ENCODE data around the gene CELF4. TPM values are rescaled to one million over a fixed set of nuclear protein-coding genes. Genes with fewer than 3 reads are reported as not detected.

Gene CELF4
- total RNA-seq, 3 donors from 2014 or later (not counting 1 experiment from before 2014, with no cell fraction given) = not detected

DNA sequence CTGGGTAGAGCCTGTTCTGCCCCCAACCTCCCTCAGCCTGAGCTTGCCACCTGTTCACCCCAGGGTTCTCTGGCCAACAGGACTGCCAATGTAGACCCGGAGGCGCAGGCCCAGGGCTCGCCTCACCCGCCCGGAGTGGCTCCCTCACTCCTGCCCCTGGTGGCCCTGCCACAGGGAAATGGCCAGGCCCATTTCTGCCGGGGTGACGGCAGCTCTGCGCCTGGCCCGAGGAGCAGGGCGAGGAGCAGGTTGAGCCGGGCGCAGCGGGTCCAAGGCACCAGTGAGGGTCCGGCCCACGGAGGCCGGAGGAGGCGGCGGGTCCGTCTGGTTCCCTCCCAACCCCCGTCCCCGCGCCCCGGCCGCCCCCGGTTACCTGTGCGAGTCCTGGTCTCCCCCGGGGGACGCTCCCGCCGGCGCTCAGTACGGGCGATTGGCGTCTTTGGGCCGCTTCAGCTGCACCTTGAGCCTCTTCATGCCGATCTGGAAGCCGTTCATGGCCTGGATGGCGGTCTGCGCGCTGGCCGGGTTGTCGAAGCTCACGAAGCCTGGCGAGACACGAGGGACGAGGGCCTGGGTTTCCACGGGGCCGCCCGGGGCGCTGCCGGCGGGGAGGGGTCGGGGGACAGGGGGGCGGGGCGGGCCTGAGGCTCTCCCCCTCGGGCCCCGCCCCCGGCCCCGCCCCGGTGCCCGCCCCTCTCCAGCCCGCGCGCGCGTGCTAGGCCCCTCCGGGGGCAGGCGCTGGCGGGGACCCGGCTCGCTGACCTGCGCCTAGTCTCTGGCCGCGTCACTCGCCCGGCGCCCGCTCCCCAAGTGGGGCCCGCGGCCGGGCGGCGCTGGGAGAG lies 312.0 kb downstream of the CELF4 start:
- Histone ChIP-seq H3K36me3 (ENCODE audit: control insufficient read depth, insufficient read depth, low read length) (no peaks in the 10 kb centered on the region), H3K4me3 (ENCODE audit: low read length) (no peak overlapping the region), H3K4me1 (ENCODE audit: control insufficient read depth, insufficient read depth, low read length) (no peaks in the 10 kb centered on the region), H3K27ac (ENCODE audit: low read length) (no peak overlapping the region), H3K27me3 (ENCODE audit: control insufficient read depth, insufficient read depth, low read length) (peaks cover 7% of the 10 kb centered on the region), H3K9me3 (ENCODE audit: control insufficient read depth, insufficient read depth, low read length) (no peaks in the 10 kb centered on the region)
- Mint-ChIP-seq H3K4me1 (peaks cover 0 to 4% of the 10 kb centered on the region in 2 donors), H3K27me3 (ENCODE audit: low read depth in 2 of 2) (peaks cover 36 to 41% of the 10 kb centered on the region in 2 donors), H3K36me3 (no peaks in the 10 kb centered on the region), H3K9me3 (no peaks in the 10 kb centered on the region), H3K27ac (no peak overlapping the region), H3K4me3 (no peak overlapping the region)
- 7% methylated on average over 83 of the region's 83 CpGs for WGBS (ENCODE audit: insufficient coverage)
- DNase-seq (no peak), ATAC-seq (no peak)
- TF ChIP-seq, protein P1, sequence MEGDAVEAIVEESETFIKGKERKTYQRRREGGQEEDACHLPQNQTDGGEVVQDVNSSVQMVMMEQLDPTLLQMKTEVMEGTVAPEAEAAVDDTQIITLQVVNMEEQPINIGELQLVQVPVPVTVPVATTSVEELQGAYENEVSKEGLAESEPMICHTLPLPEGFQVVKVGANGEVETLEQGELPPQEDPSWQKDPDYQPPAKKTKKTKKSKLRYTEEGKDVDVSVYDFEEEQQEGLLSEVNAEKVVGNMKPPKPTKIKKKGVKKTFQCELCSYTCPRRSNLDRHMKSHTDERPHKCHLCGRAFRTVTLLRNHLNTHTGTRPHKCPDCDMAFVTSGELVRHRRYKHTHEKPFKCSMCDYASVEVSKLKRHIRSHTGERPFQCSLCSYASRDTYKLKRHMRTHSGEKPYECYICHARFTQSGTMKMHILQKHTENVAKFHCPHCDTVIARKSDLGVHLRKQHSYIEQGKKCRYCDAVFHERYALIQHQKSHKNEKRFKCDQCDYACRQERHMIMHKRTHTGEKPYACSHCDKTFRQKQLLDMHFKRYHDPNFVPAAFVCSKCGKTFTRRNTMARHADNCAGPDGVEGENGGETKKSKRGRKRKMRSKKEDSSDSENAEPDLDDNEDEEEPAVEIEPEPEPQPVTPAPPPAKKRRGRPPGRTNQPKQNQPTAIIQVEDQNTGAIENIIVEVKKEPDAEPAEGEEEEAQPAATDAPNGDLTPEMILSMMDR (IDR thresholded peaks at IDR 0.05) = no peak
- intact Hi-C loops (cut with micrococcal nuclease) = no loop called here

DNA sequence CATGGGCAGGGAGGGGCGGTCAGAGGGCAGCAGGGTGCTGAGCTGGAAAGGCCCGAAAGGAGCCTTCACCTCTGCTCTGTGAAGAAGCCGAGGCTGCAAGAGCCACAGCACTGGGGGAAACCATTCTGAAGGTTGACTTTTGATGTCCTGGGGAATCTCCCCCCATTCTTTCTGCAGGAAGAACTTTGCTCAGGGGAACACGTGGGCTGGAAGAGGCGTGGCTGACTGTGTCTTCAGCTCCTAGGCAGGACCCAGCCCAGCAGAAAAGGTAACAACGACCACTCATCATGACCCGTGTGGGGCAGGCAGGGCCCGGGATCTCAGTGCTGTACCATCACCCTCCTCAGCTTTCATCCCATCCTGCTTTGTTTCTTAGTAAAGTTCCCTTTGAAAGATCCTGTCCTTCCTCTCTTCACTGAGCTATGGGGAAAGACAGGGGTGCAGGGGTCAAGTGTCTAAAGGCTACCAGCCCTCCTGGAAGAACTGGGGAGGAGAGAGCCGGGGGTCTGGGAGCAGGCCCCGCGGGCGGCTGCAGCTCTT lies 312.7 kb downstream of the CELF4 start:
- peaks cover 0 to 4% of the 10 kb centered on the region in 2 donors for H3K4me1 Mint-ChIP-seq
- whole genome bisulfite sequencing (ENCODE audit: insufficient coverage) = 65% methylated on average over 12 of the region's 12 CpGs
- Histone ChIP-seq H3K27ac (ENCODE audit: low read length) (no peak overlapping the region), H3K4me3 (ENCODE audit: low read length) (no peak overlapping the region), H3K27me3 (ENCODE audit: control insufficient read depth, insufficient read depth, low read length) (peaks cover 7% of the 10 kb centered on the region), H3K4me1 (ENCODE audit: control insufficient read depth, insufficient read depth, low read length) (no peaks in the 10 kb centered on the region), H3K36me3 (ENCODE audit: control insufficient read depth, insufficient read depth, low read length) (no peaks in the 10 kb centered on the region), H3K9me3 (ENCODE audit: control insufficient read depth, insufficient read depth, low read length) (no peaks in the 10 kb centered on the region)
- H3K27ac Mint-ChIP-seq = no peak overlapping the region
- ATAC-seq (no peak), DNase-seq (no peak)
- TF ChIP-seq, protein P1 (IDR thresholded peaks at IDR 0.05) = no peak
- intact Hi-C loops (cut with micrococcal nuclease) = no loop called here
- peak overlapping the region; percentile 4 for H3K4me3 Mint-ChIP-seq
- H3K27me3 Mint-ChIP-seq (ENCODE audit: low read depth in 2 of 2) = peaks cover 35 to 37% of the 10 kb centered on the region in 2 donors
- no peaks in the 10 kb centered on the region for H3K9me3 Mint-ChIP-seq
- H3K36me3 Mint-ChIP-seq = no peaks in the 10 kb centered on the region

DNA sequence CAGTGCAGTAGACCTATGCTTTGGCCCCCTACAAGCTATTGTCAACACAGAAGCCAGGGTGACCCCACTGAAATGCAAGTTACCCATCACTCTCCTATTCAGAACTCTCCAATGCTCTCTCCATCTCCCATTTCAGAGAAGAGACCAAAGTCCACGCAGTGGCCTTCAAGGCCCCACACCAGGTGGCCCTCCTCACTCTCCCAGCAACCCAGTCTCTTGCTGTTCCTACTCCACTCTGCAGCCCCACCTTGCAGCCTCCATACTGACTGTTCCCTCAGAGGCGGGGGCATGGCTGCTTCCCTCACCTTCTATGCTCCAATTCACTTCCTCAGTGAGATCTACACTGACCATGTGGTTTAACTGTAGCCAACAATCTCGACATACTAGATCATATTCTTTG lies 313.3 kb downstream of the CELF4 start:
- TF ChIP-seq, protein P1 (IDR thresholded peaks at IDR 0.05) = no peak
- Histone ChIP-seq H3K27ac (ENCODE audit: low read length) (no peak overlapping the region), H3K4me1 (ENCODE audit: control insufficient read depth, insufficient read depth, low read length) (no peaks in the 10 kb centered on the region), H3K9me3 (ENCODE audit: control insufficient read depth, insufficient read depth, low read length) (no peaks in the 10 kb centered on the region), H3K27me3 (ENCODE audit: control insufficient read depth, insufficient read depth, low read length) (peaks cover 7% of the 10 kb centered on the region), H3K36me3 (ENCODE audit: control insufficient read depth, insufficient read depth, low read length) (no peaks in the 10 kb centered on the region), H3K4me3 (ENCODE audit: low read length) (no peak overlapping the region)
- Mint-ChIP-seq H3K9me3 (no peaks in the 10 kb centered on the region), H3K4me3 (no peak overlapping the region), H3K27ac (no peak overlapping the region), H3K27me3 (ENCODE audit: low read depth in 2 of 2) (peaks cover 34% of the 10 kb centered on the region in 2 donors), H3K36me3 (no peaks in the 10 kb centered on the region), H3K4me1 (peaks cover 0 to 4% of the 10 kb centered on the region in 2 donors)
- intact Hi-C loops (cut with micrococcal nuclease) = no loop called here
- no peak for DNase-seq
- 68% methylated on average over 3 of the region's 3 CpGs for WGBS (ENCODE audit: insufficient coverage)
- ATAC-seq = no peak
